ENCODE measurements around the gene PTPN4. TPM values are rescaled to one million over a fixed set of nuclear protein-coding genes. Genes with fewer than 3 reads are reported as not detected.

The PTPN4 gene
- total RNA-seq, 1 experiment from 2014 or later = 60.7 TPM

DNA sequence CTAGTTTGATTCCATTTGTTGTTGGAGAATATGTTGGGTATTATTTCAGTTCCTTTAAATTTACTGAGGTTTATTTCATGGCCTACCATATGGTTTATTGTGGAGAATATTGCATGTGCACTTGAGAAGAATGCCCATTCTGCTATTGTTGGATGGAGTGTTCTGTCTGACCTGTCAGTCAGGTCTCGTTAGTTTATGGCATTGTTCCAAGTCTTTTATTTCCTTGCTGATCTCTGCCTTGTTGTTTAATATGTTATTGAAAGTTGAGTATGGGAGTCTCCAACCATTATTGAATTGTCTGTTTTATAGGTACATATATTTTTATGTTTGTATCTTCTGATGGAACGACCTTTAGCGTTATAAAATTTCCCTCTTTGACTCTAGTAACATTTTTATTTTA is 86.3 kb downstream of the PTPN4 start:
- no peak overlapping the region for H3K27ac ChIP-seq
- no peaks in the 10 kb centered on the region; the same call in 1 of the 2 replicates for H4K20me1 ChIP-seq (ENCODE audit: insufficient read depth)
- peaks cover 13% of the 10 kb centered on the region; the same call in 1 of the 2 replicates for H3F3A ChIP-seq (ENCODE audit: insufficient read depth, low read depth)
- no peak for DNase-seq
- CTCF ChIA-PET = no interaction called here
- POLR2A ChIA-PET (ENCODE audit: unreplicated experiment) = no interaction called here
- no peak for TF ChIP-seq EZH2 (IDR thresholded peaks at IDR 0.05; ENCODE audit: low read depth)
- TF ChIP-seq, protein P1, sequence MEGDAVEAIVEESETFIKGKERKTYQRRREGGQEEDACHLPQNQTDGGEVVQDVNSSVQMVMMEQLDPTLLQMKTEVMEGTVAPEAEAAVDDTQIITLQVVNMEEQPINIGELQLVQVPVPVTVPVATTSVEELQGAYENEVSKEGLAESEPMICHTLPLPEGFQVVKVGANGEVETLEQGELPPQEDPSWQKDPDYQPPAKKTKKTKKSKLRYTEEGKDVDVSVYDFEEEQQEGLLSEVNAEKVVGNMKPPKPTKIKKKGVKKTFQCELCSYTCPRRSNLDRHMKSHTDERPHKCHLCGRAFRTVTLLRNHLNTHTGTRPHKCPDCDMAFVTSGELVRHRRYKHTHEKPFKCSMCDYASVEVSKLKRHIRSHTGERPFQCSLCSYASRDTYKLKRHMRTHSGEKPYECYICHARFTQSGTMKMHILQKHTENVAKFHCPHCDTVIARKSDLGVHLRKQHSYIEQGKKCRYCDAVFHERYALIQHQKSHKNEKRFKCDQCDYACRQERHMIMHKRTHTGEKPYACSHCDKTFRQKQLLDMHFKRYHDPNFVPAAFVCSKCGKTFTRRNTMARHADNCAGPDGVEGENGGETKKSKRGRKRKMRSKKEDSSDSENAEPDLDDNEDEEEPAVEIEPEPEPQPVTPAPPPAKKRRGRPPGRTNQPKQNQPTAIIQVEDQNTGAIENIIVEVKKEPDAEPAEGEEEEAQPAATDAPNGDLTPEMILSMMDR (conservative IDR thresholded peaks at IDR 0.05) = no peak
- BruUV-seq (replicated peaks) = no TSS peak
- H3K4me2 ChIP-seq = no peak overlapping the region
- no peaks in the 10 kb centered on the region for H3K27me3 ChIP-seq (ENCODE audit: insufficient read depth, low read depth)
- peaks cover 12% of the 10 kb centered on the region; the same call in 1 of the 2 replicates for H3K9me3 ChIP-seq (ENCODE audit: insufficient read depth, low read depth)
- no peak overlapping the region for H2AFZ ChIP-seq
- peaks cover 8% of the 10 kb centered on the region; the same call in 1 of the 2 replicates for H3K36me3 ChIP-seq (ENCODE audit: low read depth)
- H3K79me2 ChIP-seq (ENCODE audit: low read depth) = peaks cover 61% of the 10 kb centered on the region
- intact Hi-C loops (cut with micrococcal nuclease; ENCODE audit: unreplicated experiment) = no loop called here
- H3K9me2 ChIP-seq (ENCODE audit: insufficient read depth) = no peaks in the 10 kb centered on the region
- H3K4me3 ChIP-seq = no peak overlapping the region
- no peaks in the 10 kb centered on the region for H3K4me1 ChIP-seq (replicated peaks; ENCODE audit: insufficient read depth)

DNA sequence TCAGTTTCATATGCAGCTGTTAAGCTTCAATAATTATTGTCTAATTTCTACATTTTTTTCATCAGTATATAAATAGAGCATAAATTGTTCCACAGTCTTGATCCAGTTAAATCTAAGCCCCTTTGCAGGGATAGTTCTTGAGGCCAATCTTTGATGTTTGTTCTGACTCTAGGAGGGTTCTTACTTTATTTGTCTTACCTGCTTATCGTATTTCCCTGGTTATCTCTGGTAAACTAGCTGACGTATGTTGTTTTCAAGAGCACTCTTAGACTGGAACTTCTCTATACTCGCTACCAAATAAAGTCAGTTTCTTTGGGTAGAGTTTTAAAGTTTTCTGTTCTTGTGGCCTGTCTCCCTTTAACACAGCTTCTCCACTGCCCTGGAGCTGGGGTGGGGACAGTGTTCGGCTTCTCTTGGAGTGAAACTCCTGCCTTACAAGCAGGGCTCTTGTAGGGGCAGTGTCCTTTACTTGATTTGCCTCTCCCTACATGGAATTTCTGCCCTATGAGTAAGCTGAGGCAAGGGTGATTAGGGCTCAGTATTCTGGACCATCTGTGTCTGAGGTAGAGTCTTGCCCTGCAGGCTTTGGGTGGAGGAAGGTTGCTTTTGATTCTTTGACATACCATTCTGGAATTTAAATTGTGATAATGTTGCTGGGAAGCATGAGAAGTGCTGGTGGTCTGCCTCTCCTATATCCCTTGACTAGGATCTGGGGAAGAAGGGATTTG is 90.3 kb downstream of the PTPN4 start:
- H3K4me2 ChIP-seq = no peak overlapping the region
- POLR2A ChIA-PET (ENCODE audit: unreplicated experiment) = no interaction called here
- H3K27ac ChIP-seq = no peak overlapping the region
- H3K79me2 ChIP-seq (ENCODE audit: low read depth) = peaks cover 81% of the 10 kb centered on the region
- no peaks in the 10 kb centered on the region for H3F3A ChIP-seq (ENCODE audit: insufficient read depth, low read depth)
- TF ChIP-seq, protein P1 (conservative IDR thresholded peaks at IDR 0.05) = no peak
- TF ChIP-seq EZH2 (IDR thresholded peaks at IDR 0.05; ENCODE audit: low read depth) = no peak
- no peak for DNase-seq
- no peaks in the 10 kb centered on the region for H3K27me3 ChIP-seq (ENCODE audit: insufficient read depth, low read depth)
- H3K4me1 ChIP-seq (replicated peaks; ENCODE audit: insufficient read depth) = no peaks in the 10 kb centered on the region
- no peak overlapping the region for H2AFZ ChIP-seq
- no TSS peak for BruUV-seq (replicated peaks)
- peaks cover 32% of the 10 kb centered on the region for H3K9me3 ChIP-seq (ENCODE audit: insufficient read depth, low read depth)
- H3K36me3 ChIP-seq (ENCODE audit: low read depth) = peaks cover 22% of the 10 kb centered on the region
- intact Hi-C loops (cut with micrococcal nuclease; ENCODE audit: unreplicated experiment) = no loop called here
- H3K9me2 ChIP-seq (ENCODE audit: insufficient read depth) = no peaks in the 10 kb centered on the region
- H3K4me3 ChIP-seq = no peak overlapping the region
- CTCF ChIA-PET = interaction anchor here (0.6 kb wide), 1 partner anchor 155 kb away, joined by 4 read pairs; no protein-coding TSS in a partner anchor
- H4K20me1 ChIP-seq (ENCODE audit: insufficient read depth) = no peaks in the 10 kb centered on the region; the same call in 1 of the 2 replicates

DNA sequence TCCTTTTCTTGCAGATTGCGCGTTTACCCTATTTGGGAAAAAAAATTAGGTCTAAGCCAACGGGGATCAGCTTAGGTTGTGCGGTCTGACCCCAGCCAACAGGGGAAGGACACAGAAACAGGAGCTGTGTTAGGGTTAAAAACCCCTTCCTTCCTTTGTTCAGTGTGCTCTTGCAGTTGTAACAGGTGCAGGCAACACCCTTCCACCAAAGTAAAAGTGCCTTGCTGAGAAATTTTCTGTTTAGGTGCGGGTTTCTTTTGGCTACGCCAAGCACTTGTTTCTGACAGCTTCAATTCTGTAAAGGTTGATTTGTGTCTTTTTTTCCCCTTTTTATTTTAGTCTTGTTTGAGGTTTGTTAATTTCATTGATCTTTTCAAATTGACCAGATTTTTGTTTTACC is 92.5 kb downstream of the PTPN4 start:
- BruUV-seq (replicated peaks) = no TSS peak
- no peaks in the 10 kb centered on the region for H4K20me1 ChIP-seq (ENCODE audit: insufficient read depth)
- POLR2A ChIA-PET (ENCODE audit: unreplicated experiment) = no interaction called here
- peaks cover 28% of the 10 kb centered on the region for H3K9me3 ChIP-seq (ENCODE audit: insufficient read depth, low read depth)
- no peak overlapping the region for H3K4me2 ChIP-seq
- H2AFZ ChIP-seq = no peak overlapping the region
- DNase-seq = no peak
- no peak overlapping the region for H3K27ac ChIP-seq
- peaks cover 22% of the 10 kb centered on the region for H3K36me3 ChIP-seq (ENCODE audit: low read depth)
- H3K9me2 ChIP-seq (ENCODE audit: insufficient read depth) = no peaks in the 10 kb centered on the region
- H3K4me3 ChIP-seq = no peak overlapping the region
- TF ChIP-seq, protein P1 (conservative IDR thresholded peaks at IDR 0.05) = no peak
- peaks cover 81% of the 10 kb centered on the region for H3K79me2 ChIP-seq (ENCODE audit: low read depth)
- CTCF ChIA-PET = no interaction called here
- intact Hi-C loops (cut with micrococcal nuclease; ENCODE audit: unreplicated experiment) = no loop called here
- peaks cover 13% of the 10 kb centered on the region for H3K4me1 ChIP-seq (replicated peaks; ENCODE audit: insufficient read depth)
- H3F3A ChIP-seq (ENCODE audit: insufficient read depth, low read depth) = peaks cover 8% of the 10 kb centered on the region; the same call in 1 of the 2 replicates
- H3K27me3 ChIP-seq (ENCODE audit: insufficient read depth, low read depth) = no peaks in the 10 kb centered on the region

All from PC-9 (cell line).